Glutamatergic neuron (in vitro differentiated cells): ENCODE measurements around the gene SPINK8. TPM values are rescaled to one million over a fixed set of nuclear protein-coding genes. Genes with fewer than 3 reads are reported as not detected.

ENCODE experiments used
- DNase-seq: peaks from one replicate; pipeline ENCODE4 v3.0.0; 2022
- H3K27ac Mint-ChIP-seq: one replicate; pipeline ENCODE4 v1.8.0; 2020; ENCODE audit warnings: mild to moderate bottlenecking, mixed read lengths, inconsistent platforms; ENCODE audit not compliant: unreplicated experiment
- H3K27me3 Mint-ChIP-seq: one replicate; pipeline ENCODE4 v1.8.0; 2020; ENCODE audit warnings: mild to moderate bottlenecking, moderate library complexity, mixed read lengths, inconsistent platforms; ENCODE audit not compliant: unreplicated experiment
- H3K36me3 Mint-ChIP-seq: one replicate; pipeline ENCODE4 v1.8.0; 2020; ENCODE audit warnings: mild to moderate bottlenecking, mixed read lengths, inconsistent platforms; ENCODE audit not compliant: unreplicated experiment
- H3K4me1 Mint-ChIP-seq: one replicate; pipeline ENCODE4 v1.8.0; 2020; ENCODE audit warnings: mild to moderate bottlenecking, low read depth, mixed read lengths, inconsistent platforms; ENCODE audit not compliant: unreplicated experiment
- H3K4me3 Mint-ChIP-seq: one replicate; pipeline ENCODE4 v1.8.0; 2020; ENCODE audit warnings: mild to moderate bottlenecking, mixed read lengths, inconsistent platforms; ENCODE audit not compliant: unreplicated experiment
- H3K9me3 Mint-ChIP-seq: one replicate; pipeline ENCODE4 v1.8.0; 2020; ENCODE audit warnings: mild to moderate bottlenecking, moderate library complexity, mixed read lengths, inconsistent platforms; ENCODE audit not compliant: unreplicated experiment
- total RNA-seq: library from RNA; stranded (reverse); fragmentation: NEBNext Ultra II Directional; extraction: Animal tissue kit (Norgen Biotek cat#: 25700); gene quantifications from one replicate; pipeline ENCODE4 v1.2.1, GENCODE V29; 2021; ENCODE audit not compliant: unreplicated experiment
- TF ChIP-seq, protein P1 (sequence below): fragments of 200-600 bp; sonication (generic); IDR thresholded peaks from one replicate; pipeline ENCODE4 v1.5.0; 2021; ENCODE audit not compliant: partially characterized antibody, unreplicated experiment

Gene SPINK8
- total RNA-seq, 1 donor from 2014 or later, result not detected

DNA sequence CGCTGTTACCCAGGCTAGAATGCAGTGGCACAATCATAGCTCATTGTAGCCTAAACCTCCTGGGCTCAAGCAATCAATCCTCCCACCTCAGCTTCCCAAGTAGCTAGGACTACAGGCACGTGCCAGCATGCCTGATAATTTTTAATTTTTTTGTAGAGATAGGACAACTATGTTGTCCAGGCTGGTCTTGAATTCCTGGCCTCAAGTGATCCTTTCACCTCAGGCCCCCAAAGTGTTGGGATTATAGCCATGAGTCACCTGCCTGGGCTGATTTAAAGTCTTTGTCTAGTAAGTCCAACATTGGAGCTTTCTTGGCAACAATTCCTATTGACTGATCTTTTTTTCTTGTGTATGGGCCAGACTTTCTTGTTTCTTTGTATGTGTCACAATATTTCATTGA lies 28.1 kb downstream of the SPINK8 start:
- no peak for DNase-seq
- no peaks in the 10 kb centered on the region for H3K36me3 Mint-ChIP-seq
- peaks cover 8% of the 10 kb centered on the region for H3K4me1 Mint-ChIP-seq
- H3K27me3 Mint-ChIP-seq, result peaks cover 6% of the 10 kb centered on the region
- TF ChIP-seq, protein P1, sequence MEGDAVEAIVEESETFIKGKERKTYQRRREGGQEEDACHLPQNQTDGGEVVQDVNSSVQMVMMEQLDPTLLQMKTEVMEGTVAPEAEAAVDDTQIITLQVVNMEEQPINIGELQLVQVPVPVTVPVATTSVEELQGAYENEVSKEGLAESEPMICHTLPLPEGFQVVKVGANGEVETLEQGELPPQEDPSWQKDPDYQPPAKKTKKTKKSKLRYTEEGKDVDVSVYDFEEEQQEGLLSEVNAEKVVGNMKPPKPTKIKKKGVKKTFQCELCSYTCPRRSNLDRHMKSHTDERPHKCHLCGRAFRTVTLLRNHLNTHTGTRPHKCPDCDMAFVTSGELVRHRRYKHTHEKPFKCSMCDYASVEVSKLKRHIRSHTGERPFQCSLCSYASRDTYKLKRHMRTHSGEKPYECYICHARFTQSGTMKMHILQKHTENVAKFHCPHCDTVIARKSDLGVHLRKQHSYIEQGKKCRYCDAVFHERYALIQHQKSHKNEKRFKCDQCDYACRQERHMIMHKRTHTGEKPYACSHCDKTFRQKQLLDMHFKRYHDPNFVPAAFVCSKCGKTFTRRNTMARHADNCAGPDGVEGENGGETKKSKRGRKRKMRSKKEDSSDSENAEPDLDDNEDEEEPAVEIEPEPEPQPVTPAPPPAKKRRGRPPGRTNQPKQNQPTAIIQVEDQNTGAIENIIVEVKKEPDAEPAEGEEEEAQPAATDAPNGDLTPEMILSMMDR, result no peak
- H3K9me3 Mint-ChIP-seq, result peaks cover 8% of the 10 kb centered on the region
- no peak overlapping the region for H3K4me3 Mint-ChIP-seq
- H3K27ac Mint-ChIP-seq, result no peak overlapping the region

DNA sequence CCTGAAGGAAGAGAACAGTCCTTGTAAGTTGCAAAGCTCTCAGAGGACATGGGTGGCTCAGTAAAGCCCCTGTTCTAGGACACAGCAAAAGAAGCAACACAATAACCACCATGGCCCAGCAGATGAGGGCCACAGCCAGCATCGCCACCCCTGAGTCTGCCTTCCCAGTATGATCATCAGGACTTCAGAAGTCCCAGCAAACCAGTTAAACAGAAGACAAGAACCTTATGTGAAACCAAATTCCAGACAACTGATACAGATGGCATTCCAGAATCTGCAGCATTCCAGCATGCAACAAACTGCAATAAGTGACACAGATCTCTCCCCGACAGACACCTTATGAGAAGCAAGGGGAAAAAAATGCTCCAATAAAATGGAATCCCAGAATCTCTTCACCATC lies 30.4 kb downstream of the SPINK8 start:
- Mint-ChIP-seq H3K27ac (no peak overlapping the region), H3K4me3 (no peak overlapping the region), H3K27me3 (peaks cover 6% of the 10 kb centered on the region)

DNA sequence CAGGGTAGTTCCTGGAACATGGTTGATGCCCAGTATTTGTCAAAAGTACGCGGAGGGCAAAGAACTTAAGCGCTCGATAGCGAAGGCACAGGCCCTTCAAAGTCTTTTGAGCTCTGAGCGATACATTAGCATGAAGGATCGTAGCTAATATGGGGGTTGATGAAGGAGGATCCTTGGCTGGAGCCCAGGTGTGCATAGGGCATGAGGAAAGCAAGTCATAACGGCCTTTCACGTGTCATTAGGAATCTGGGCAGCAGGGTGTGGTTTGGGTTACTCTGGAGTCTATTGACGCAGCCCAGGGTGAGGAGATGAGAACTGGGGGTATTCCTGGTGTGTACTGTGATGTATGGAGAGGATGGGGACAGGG lies 31.7 kb downstream of the SPINK8 start:
- TF ChIP-seq, protein P1, result no peak
- Mint-ChIP-seq H3K27me3 (peaks cover 6% of the 10 kb centered on the region), H3K4me3 (peak overlapping the region; percentile 99), H3K36me3 (no peaks in the 10 kb centered on the region), H3K27ac (peak overlapping the region; percentile 94), H3K4me1 (peaks cover 10% of the 10 kb centered on the region), H3K9me3 (peaks cover 12% of the 10 kb centered on the region)
- no peak for DNase-seq

More for the DNA sequence above, 30.4 kb downstream of the SPINK8 start:
- Mint-ChIP-seq H3K36me3 (no peaks in the 10 kb centered on the region), H3K9me3 (peaks cover 12% of the 10 kb centered on the region), H3K4me1 (peaks cover 10% of the 10 kb centered on the region)
- TF ChIP-seq, protein P1, result no peak
- no peak for DNase-seq

DNA sequence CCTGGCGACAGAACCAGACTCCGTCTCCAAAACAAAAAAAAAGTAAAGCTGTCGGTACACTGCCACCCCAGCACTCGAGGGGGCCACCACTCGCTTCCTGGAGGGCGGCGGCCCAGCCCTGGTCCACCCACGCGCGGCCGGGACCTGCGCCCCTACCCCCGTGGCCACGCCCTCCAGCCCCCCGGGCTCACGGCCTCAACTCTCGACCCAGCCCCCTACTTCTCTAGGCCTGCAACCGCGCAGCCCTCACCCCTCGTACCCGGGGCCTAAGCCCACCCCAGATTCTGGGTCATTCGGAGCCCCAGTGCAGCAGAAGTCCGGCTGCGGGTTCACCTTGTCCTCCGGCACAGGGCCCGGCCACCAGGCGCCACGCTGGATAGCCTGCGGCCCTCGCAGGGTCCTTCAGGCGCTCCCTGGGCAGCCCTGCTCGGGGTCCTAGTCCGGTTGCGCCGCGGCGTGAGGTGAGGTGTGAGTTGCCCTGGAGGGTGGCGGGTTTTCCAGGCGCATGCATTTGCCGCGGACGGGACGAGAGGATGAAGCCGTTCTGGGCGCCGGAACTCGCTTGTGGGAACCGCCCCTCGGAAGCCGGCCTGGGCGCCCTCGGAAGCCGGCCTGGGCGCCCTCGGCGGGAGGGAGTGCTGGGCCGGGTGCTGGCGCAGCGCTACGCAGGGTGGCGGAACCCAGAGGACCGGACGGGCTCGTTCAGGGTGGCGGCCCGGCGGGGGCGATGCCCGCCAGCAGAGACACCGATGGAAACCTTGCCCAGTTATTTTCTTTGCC lies 32.3 kb downstream of the SPINK8 start, which contains the start of gene NME6:
Gene NME6 (minus strand): TSS at position 348 of the 780 bp plus-strand sequence.
- Mint-ChIP-seq H3K4me1 (peaks cover 10% of the 10 kb centered on the region), H3K4me3 (peak within 1 kb of the TSS; percentile 99), H3K27ac (peak within 1 kb of the TSS; percentile 94), H3K36me3 (no peaks in the 10 kb centered on the region), H3K27me3 (peaks cover 6% of the 10 kb centered on the region), H3K9me3 (peaks cover 12% of the 10 kb centered on the region)
- TF ChIP-seq, protein P1, result peak; percentile 7
- peak; percentile 96 for DNase-seq
